Measurements from ENCODE around the gene CSE1L. TPM values are rescaled to one million over a fixed set of nuclear protein-coding genes. Genes with fewer than 3 reads are reported as not detected.

The CSE1L gene
- total RNA-seq, 1 experiment from 2014 or later: 246 TPM

GRCh38 chr20:49052334-49052733 lies 6.2 kb downstream of the CSE1L start:
- peaks cover 32 to 49% (median 46%) of the 10 kb centered on the region in 3 experiments for H3K36me3 Mint-ChIP-seq (ENCODE audit: insufficient read depth in 1 of 3, low read depth in 3 of 3)
- Histone ChIP-seq H2BK15ac (ENCODE audit: low read depth, low read length) (no peak overlapping the region), H3K23me2 (ENCODE audit: insufficient read length, low read depth, low read length, poor library complexity, severe bottlenecking) (peaks cover under 1% of the 10 kb centered on the region), H3K27me3 (ENCODE audit: insufficient read depth, low read length) (no peaks in the 10 kb centered on the region), H3K4ac (ENCODE audit: low read depth, low read length) (no peak overlapping the region), H4K5ac (ENCODE audit: insufficient read length, low read depth, low read length) (no peak overlapping the region), H3K4me1 (ENCODE audit: insufficient read depth, low read length) (peaks cover 5% of the 10 kb centered on the region), H2AFZ (ENCODE audit: low read length) (no peak overlapping the region), H3K4me2 (ENCODE audit: insufficient read depth, insufficient read length, low read length) (no peak overlapping the region), H3K27ac (ENCODE audit: insufficient read length, low read depth, low read length) (no peak overlapping the region), H3K79me2 (ENCODE audit: insufficient read depth, low read length) (peaks cover 91% of the 10 kb centered on the region), H2AK5ac (ENCODE audit: insufficient read length, low read length) (no peak overlapping the region), H4K91ac (ENCODE audit: insufficient read length, low read depth, low read length) (no peak overlapping the region), H4K8ac (replicated peaks; ENCODE audit: insufficient read length, low read depth, low read length) (no peak overlapping the region), H3K79me1 (ENCODE audit: insufficient read depth, low read depth, low read length, poor library complexity, severe bottlenecking) (peaks cover 2% of the 10 kb centered on the region), H2BK120ac (ENCODE audit: low read depth, low read length, poor library complexity, severe bottlenecking) (no peak overlapping the region), H3K14ac (ENCODE audit: insufficient read depth, low read length) (no peak overlapping the region), H3K18ac (ENCODE audit: insufficient read length, low read depth, low read length) (no peak overlapping the region), H2BK5ac (ENCODE audit: insufficient read length, low read length) (no peak overlapping the region), H3K23ac (ENCODE audit: insufficient read length, low read depth, low read length) (no peak overlapping the region), H4K20me1 (ENCODE audit: control insufficient read depth, insufficient read depth, insufficient read length) (no peaks in the 10 kb centered on the region), H3K9ac (ENCODE audit: extremely low read depth, insufficient read length, low read length) (no peak overlapping the region), H3T11ph (ENCODE audit: low read length) (no peak overlapping the region), H2BK12ac (ENCODE audit: insufficient read length, low read depth, low read length) (no peak overlapping the region), H3K56ac (ENCODE audit: insufficient read length, low read depth, low read length) (no peak overlapping the region), H2BK20ac (ENCODE audit: low read depth, low read length, poor library complexity, severe bottlenecking) (no peak overlapping the region), H3K9me3 (ENCODE audit: control insufficient read depth, low read depth, low read length) (no peaks in the 10 kb centered on the region)
- peak overlapping the region in 1 of 2 experiments; percentile 1; a peak in 1 of 5 replicates for H3K4me3 Mint-ChIP-seq
- no peaks in the 10 kb centered on the region; a peak in 1 of 5 replicates for H3K9me3 Mint-ChIP-seq
- peaks cover 37 to 45% of the 10 kb centered on the region in 2 experiments for H3K4me1 Mint-ChIP-seq
- WGBS (ENCODE audit: extremely low coverage, insufficient read length, low lambda C conversion rate): no CpG with 5 or more reads among the region's 1 CpG
- no peak for DNase-seq
- peak overlapping the region in 2 of 3 experiments; percentile 82 to 91; a peak in 5 of 7 replicates for H3K27ac Mint-ChIP-seq
- no peaks in the 10 kb centered on the region for H3K27me3 Mint-ChIP-seq (ENCODE audit: low read depth)
- TF ChIP-seq, protein P1, sequence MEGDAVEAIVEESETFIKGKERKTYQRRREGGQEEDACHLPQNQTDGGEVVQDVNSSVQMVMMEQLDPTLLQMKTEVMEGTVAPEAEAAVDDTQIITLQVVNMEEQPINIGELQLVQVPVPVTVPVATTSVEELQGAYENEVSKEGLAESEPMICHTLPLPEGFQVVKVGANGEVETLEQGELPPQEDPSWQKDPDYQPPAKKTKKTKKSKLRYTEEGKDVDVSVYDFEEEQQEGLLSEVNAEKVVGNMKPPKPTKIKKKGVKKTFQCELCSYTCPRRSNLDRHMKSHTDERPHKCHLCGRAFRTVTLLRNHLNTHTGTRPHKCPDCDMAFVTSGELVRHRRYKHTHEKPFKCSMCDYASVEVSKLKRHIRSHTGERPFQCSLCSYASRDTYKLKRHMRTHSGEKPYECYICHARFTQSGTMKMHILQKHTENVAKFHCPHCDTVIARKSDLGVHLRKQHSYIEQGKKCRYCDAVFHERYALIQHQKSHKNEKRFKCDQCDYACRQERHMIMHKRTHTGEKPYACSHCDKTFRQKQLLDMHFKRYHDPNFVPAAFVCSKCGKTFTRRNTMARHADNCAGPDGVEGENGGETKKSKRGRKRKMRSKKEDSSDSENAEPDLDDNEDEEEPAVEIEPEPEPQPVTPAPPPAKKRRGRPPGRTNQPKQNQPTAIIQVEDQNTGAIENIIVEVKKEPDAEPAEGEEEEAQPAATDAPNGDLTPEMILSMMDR (conservative IDR thresholded peaks at IDR 0.05): no peak

Measured in H9 (cell line).